UCSD-AML1 (cell line): ENCODE measurements around the gene HOTAIR.

Experiments
- DNase-seq: peaks from one replicate; lab custom pipeline; 2025; ENCODE audit not compliant: unreplicated experiment; lab: John Stamatoyannopoulos, UW

HOTAIR gene

DNA sequence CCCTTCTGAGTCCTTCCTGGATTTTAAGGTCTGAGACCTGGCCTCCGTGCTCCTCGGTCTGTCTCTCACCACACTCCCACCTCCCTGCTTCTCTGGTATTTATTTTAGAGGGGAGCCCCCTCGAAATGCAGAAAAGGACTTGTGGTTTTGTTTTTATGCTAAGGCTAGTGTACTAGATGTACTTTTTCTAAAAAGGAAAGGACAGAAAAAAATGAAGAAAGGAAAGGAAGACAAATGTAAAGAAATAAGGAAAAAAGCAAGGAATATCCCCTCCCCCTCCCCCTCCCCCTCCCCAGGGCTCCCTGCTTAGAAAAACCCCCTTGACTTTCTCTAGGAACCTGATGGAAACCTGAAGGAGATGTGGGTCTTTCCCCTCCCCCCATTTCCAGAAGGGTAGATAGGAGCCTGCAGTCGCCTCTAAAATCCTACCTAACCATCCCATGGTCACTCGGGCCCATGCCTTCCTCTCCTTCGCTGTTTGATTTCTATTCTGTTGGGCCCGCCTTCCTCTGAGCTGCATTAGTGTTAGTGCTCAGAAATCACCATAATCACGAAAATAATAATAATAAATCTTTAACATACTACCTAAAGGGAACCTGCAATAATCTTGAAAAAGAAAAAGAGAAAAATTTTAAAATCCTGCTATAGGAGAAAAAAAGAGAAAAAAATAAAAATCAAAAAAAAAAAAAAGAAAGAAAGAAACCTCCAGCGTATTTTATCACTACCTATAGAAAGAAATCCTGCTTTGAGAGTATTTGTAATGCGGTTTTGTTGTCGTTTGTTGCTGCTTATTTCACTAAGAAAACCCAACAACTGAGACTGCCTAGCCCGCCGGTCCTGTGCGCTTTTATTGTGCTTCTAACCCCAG lies 37.1 kb upstream of the HOTAIR start:
- no peak for DNase-seq

- no peak for DNase-seq
These were observed 36.4 kb upstream of the HOTAIR start for GRCh38 chr12:54010972-54011664.

- DNase-seq: no peak
These were observed 35.6 kb upstream of the HOTAIR start for GRCh38 chr12:54010053-54010971.

GRCh38 chr12:54009171-54010052 lies 34.7 kb upstream of the HOTAIR start:
- no peak for DNase-seq

GRCh38 chr12:54008260-54008552 lies 33.5 kb upstream of the HOTAIR start:
- no peak for DNase-seq

GRCh38 chr12:54007538-54008259 lies 32.9 kb upstream of the HOTAIR start:
- DNase-seq: no peak

- no peak for DNase-seq
These were observed 31.9 kb upstream of the HOTAIR start for GRCh38 chr12:54006559-54007220.

DNA sequence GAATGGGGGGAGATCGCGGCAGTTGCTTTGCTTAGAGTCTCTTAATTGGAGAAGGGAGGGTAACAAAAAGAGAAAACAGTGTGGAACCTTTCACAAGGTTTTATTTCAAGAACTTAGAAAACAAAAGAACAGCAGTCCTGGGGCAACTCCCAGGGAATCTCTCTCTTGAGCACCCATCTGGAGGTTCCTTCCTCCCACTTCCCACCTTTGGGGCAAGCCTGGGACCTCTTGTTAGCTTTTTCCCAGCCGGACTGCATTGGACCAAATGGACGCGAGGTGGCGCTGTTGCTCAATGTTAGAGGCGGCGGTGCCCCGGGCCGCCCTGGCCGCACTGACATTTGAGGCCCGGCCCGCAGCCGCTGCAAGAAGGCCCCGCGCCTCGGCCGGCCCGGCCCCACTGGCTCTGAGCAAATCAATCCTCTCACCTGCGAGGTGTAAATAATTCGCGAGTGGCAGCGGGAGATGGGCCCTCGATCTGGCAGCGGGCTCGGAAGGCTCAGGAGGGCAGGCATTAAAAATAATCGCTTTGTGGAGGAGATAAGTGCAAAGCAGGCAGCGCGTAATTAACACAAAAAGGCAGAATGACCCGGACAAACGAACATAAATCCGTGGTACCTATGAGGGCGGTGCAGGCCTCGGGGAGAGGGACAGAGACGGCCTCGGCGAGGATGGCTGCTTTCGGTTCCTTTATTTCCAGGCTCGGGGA lies 31.3 kb upstream of the HOTAIR start:
- DNase-seq: peak; percentile 83

DNA sequence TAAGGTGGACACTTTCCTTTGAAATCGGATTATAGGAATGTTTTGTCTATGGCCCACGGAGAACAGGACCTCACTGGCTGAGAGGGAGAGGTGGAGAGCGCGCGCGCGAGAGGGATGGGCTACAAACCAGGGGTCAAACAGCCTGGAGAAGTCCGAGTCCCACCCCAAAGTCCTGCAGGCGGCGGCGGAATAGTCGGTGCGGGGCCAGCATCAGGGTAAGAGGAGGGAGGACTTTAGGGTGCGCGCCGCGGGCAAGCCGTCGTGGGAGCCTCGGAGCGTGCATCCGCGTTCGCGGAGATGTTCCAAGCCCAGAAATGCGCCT lies 30.7 kb upstream of the HOTAIR start:
- DNase-seq: no peak

DNA sequence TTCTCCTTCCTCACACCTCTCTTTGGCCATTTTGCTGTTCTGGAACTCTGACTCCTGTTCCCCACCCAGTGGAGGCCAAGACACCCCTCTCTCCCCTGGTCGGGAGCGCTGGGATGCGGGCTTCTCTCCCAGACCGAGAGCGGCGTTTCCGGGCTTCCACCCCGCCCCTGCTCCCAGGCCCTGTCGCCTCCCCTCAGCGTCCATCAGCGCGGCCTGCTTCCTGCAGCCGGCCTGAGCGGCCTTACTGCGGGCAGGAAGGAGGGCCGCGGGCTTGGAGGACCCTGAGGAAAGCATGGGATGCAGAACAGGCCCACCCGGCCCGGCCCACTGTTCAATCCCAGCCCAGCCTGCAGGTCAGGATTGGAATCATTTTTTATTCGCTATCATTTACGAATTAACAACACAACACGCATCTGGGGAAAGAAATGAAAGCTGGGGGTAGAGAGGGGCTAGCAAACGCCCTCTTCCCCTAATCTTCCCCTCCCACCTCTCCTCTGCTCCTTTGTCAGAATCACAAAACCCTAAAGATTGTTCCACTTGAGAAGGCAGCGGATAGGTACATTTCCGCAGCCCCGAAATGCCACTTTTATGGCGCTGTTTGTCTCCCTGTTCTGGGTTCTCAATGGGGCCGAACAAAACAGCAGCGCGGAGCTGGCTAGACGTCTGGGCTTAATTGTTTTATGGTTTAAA lies 30.2 kb upstream of the HOTAIR start:
- no peak for DNase-seq

DNA sequence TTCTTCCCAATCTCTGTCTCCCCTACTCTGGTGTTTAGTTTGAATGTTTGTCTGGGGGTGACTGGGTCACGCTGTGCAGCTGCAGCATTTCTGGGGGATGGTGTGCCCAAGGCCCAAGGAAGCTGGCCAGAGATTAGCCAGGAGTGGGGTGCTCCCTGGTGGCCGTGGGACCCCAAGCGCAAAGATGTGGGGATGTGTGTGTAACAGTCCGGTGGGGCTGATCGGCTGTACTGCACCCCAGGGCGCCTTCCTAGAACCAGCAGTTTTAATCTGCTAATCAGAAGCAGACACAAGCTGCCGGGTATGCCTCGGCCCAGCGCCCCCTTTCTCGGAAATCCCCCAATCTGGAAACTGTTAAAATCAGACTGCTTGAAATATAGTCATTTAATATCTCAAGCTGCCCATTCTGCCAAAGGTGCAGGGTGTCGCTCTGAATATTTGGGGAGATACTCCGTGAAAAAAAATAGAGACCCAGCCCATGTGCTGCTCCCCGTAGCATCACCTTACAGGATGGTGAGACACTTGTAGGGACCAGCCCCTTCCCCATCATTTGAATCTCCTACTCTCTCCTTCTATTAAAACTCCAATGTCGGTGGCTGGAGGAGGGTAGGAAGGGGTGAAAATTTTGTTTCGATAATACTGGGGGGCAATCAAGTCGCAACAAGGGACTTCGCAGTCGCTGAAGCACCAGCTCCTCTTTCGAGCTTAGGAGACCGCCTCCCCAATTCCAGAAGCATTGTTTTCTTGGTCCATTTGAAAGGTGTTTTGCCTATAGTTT lies 29.5 kb upstream of the HOTAIR start:
- DNase-seq: no peak

GRCh38 chr12:54003625-54004024 lies 28.9 kb upstream of the HOTAIR start:
- DNase-seq: no peak

- DNase-seq: no peak
These were observed 28.2 kb upstream of the HOTAIR start for GRCh38 chr12:54002915-54003389.

DNA sequence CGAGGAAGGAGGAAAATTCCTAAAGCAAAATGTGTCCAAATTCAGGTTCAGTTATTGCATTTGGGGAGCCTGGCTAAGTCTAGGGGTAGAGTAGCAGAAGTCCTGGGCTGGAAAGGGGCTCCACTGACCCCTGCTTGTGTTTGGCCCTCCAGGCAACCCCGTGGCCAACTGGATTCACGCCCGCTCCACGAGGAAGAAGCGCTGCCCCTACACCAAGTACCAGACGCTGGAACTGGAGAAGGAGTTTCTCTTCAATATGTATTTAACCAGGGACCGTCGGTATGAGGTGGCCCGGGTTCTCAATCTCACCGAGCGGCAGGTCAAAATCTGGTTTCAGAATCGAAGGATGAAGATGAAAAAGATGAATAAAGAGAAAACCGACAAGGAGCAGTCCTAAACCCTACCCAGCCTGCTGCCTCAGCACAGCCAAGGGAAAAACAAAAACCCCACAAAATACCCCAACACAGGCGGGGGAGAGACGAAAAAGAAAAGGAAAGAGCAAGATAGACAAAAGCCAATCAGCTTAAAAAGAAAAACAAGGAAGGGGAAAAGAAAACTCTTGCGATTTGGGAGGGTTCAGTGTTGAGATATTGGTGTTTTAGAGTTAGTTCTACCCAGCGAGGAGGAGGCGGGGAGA lies 27.6 kb upstream of the HOTAIR start:
- DNase-seq: no peak

DNA sequence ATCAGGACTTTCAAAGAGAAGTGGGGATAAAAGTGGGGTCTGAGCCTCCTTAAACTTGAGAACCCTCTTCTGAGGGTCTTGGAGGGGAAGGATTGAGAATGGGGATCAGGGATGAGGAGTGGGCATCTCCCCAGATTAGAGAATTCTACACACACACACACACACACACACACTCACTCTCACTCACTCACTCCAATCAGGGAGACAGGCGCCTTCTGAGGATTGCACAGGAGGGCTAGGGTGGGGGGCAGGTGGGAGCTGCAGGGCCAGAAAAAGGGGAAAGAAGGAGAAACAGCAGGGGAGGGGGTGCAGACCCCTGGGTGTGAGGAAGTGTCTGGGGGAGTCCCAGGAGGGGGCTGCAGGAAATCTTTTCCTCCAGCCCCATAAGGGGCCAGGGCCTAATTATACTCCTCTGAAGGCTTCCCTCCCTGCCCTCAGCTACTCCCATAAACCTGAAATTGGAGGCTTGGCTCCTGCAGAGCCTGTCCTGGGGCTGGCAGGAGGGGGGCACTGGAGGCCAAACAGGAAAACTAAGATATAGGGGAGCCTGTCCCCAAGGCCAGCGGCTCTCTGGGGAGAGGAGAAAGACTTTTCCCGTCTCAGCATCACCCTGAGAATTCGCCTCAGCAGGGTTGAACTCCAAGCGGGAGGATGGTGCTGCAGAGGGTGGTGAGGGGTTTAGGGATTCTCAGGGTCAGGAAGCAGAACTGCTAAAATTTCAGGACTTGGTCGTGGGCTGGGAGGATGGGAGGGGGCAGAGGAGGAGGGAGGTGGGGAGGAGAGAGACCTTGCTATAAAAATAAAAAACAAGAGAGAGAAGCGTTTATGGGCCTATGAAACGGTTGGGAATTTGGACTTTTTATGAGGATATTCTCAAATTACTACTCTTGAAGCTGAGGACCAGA lies 26.8 kb upstream of the HOTAIR start:
- no peak for DNase-seq
